K562 (cell line): ENCODE measurements around the gene PLPP7. TPM values are rescaled to one million over a fixed set of nuclear protein-coding genes. Genes with fewer than 3 reads are reported as not detected.

Experiments used
- CGGBP1 ChIP-seq: fragments of 250-450 bp; sonication (Bioruptor Pico); IDR thresholded peaks from 2 replicates; pipeline ENCODE4 v1.9.0; 2021; ENCODE audit warnings: mild to moderate bottlenecking
- ERF ChIP-seq: fragments of 450-650 bp; formaldehyde crosslinking; IDR thresholded peaks from 2 replicates; pipeline ENCODE4 v1.4.0; 2020; ENCODE audit warnings: mild to moderate bottlenecking, mixed read lengths
- KLF10 ChIP-seq: fragments of 250-450 bp; sonication (Bioruptor Pico); IDR thresholded peaks from 2 replicates; pipeline ENCODE4 v1.6.1; 2021; ENCODE audit warnings: matching md5 sums
- NFIC ChIP-seq: fragments of 450-650 bp; IDR thresholded peaks from 2 replicates; pipeline ENCODE4 v1.6.1; 2017; ENCODE audit warnings: mild to moderate bottlenecking, inconsistent platforms
- ZBTB40 ChIP-seq, 2 experiments: fragments of 450-650 bp in 1 of 2; sonication (generic) in 1 of 2; formaldehyde crosslinking in 1 of 2; IDR thresholded peaks; 2 replicates each; pipeline versions ENCODE4 v1.7.1 to v1.9.0; 2016 to 2022; ENCODE audit warnings: inconsistent platforms in 1 of 2, mild to moderate bottlenecking in 1 of 2, missing genetic modification reagents in 1 of 2
- polyA plus RNA-seq, 8 experiments: library from polyadenylated mRNA; depleted of rRNA in 4 of 8; stranded (reverse) in 5 of 8; unstranded in 3 of 8; fragments of >200 nt; fragmentation: Nextera tagmentation in 2 of 8; fragmentation: Illumina TruSeq in 1 of 8; extraction: Ambion mirVana in 2 of 8; extraction: Trizol in 1 of 8; gene quantifications; 2 replicates each; pipeline versions ENCODE4 v1.2.1 to v1.2.3, GENCODE V29; 2011 to 2014; ENCODE audit warnings: inconsistent platforms in 1 of 8, missing spikeins in 1 of 8
- total RNA-seq, 7 experiments: library from RNA; depleted of rRNA in 6 of 7; stranded (reverse); fragments of >200 nt in 6 of 7; fragmentation: Illumina TruSeq in 2 of 7; extraction: Trizol in 2 of 7; gene quantifications; 2 replicates each; pipeline versions ENCODE4 v1.2.1 to v1.2.3, GENCODE V29; 2011 to 2021; ENCODE audit warnings: low replicate concordance in 1 of 7
- TF ChIP-seq, protein P1 (sequence below): fragments of 250-450 bp; sonication (Bioruptor Pico); IDR thresholded peaks from 2 replicates; pipeline ENCODE4 v1.4.0; 2020; ENCODE audit warnings: mild to moderate bottlenecking
- TF ChIP-seq, protein P2 (sequence below): fragments of 250-450 bp; sonication (Bioruptor Pico); IDR thresholded peaks from 2 replicates; pipeline ENCODE4 v1.4.0; 2020; ENCODE audit warnings: mild to moderate bottlenecking, moderate library complexity
- TF ChIP-seq, protein P3 (sequence below): sonication (generic); formaldehyde crosslinking; IDR thresholded peaks from 2 replicates; pipeline ENCODE4 v1.8.1; 2023; ENCODE audit warnings: mild to moderate bottlenecking, missing genetic modification reagents

The PLPP7 gene
- total and polyA plus RNA-seq, 9 of the 15 experiments (the other 6 are each of a cell fraction or from before 2014, with no cell fraction given), result 0.09 to 0.93 (median 0.18) TPM; not detected in 4

- TF ChIP-seq CGGBP1 (CRISPR knock-in tag) (no peak), ZBTB40 (IDR thresholded peaks at IDR 0.05) (peak; percentile 96), ZBTB40 (CRISPR knock-in tag; IDR thresholded peaks at IDR 0.05) (no peak), KLF10 (CRISPR knock-in tag) (no peak), ERF (CRISPR knock-in tag) (no peak), NFIC (peak; percentile 98)
- TF ChIP-seq, protein P1, sequence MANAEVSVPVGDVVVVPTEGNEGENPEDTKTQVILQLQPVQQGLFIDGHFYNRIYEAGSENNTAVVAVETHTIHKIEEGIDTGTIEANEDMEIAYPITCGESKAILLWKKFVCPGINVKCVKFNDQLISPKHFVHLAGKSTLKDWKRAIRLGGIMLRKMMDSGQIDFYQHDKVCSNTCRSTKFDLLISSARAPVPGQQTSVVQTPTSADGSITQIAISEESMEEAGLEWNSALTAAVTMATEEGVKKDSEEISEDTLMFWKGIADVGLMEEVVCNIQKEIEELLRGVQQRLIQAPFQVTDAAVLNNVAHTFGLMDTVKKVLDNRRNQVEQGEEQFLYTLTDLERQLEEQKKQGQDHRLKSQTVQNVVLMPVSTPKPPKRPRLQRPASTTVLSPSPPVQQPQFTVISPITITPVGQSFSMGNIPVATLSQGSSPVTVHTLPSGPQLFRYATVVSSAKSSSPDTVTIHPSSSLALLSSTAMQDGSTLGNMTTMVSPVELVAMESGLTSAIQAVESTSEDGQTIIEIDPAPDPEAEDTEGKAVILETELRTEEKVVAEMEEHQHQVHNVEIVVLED (CRISPR knock-in tag), result no peak
- TF ChIP-seq, protein P2, sequence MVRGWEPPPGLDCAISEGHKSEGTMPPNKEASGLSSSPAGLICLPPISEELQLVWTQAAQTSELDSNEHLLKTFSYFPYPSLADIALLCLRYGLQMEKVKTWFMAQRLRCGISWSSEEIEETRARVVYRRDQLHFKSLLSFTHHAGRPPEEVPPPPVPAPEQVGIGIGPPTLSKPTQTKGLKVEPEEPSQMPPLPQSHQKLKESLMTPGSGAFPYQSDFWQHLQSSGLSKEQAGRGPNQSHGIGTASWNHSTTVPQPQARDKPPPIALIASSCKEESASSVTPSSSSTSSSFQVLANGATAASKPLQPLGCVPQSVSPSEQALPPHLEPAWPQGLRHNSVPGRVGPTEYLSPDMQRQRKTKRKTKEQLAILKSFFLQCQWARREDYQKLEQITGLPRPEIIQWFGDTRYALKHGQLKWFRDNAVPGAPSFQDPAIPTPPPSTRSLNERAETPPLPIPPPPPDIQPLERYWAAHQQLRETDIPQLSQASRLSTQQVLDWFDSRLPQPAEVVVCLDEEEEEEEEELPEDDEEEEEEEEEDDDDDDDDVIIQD, result no peak
- TF ChIP-seq, protein P3, sequence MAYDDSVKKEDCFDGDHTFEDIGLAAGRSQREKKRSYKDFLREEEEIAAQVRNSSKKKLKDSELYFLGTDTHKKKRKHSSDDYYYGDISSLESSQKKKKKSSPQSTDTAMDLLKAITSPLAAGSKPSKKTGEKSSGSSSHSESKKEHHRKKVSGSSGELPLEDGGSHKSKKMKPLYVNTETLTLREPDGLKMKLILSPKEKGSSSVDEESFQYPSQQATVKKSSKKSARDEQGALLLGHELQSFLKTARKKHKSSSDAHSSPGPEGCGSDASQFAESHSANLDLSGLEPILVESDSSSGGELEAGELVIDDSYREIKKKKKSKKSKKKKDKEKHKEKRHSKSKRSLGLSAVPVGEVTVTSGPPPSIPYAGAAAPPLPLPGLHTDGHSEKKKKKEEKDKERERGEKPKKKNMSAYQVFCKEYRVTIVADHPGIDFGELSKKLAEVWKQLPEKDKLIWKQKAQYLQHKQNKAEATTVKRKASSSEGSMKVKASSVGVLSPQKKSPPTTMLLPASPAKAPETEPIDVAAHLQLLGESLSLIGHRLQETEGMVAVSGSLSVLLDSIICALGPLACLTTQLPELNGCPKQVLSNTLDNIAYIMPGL (CRISPR knock-in tag), result no peak
These were observed 41.5 kb downstream of the PLPP7 start (continued) for GRCh38 chr9:131330814-131331600.
